Type B pancreatic cell (in vitro differentiated cells): Measurements from ENCODE around the gene ARSA. TPM values are rescaled to one million over a fixed set of nuclear protein-coding genes. Genes with fewer than 3 reads are reported as not detected.
A peak's percentile ranks its signal among the peaks of the same experiment; 100 is the strongest.

ENCODE experiments used
- DNase-seq: peaks from one replicate; pipeline ENCODE4 v3.0.0; 2021; ENCODE audit warnings: mixed read lengths; ENCODE audit not compliant: unreplicated experiment; ENCODE audit errors: extremely low spot score
- H3K27ac Mint-ChIP-seq: 2 replicates; pipeline ENCODE4 v1.8.0; 2021; ENCODE audit warnings: mild to moderate bottlenecking, mixed read lengths
- H3K27me3 Mint-ChIP-seq: 2 replicates; pipeline ENCODE4 v1.8.0; 2021; ENCODE audit warnings: mixed read lengths
- H3K36me3 Mint-ChIP-seq: 2 replicates; pipeline ENCODE4 v1.8.0; 2021; ENCODE audit warnings: mixed read lengths
- H3K4me1 Mint-ChIP-seq: one replicate; pipeline ENCODE4 v1.8.0; 2021; ENCODE audit warnings: mixed read lengths; ENCODE audit not compliant: unreplicated experiment
- H3K4me3 Mint-ChIP-seq: 2 replicates; pipeline ENCODE4 v1.8.0; 2021; ENCODE audit warnings: mild to moderate bottlenecking, mixed read lengths
- H3K9me3 Mint-ChIP-seq: 2 replicates; pipeline ENCODE4 v1.8.0; 2021; ENCODE audit warnings: mixed read lengths
- total RNA-seq: library from RNA; stranded (reverse); gene quantifications from 2 replicates; pipeline ENCODE4 v1.2.1, GENCODE V29; 2021; ENCODE audit warnings: low replicate concordance
- TF ChIP-seq, protein P1 (sequence below): fragments of 200-600 bp; sonication (generic); conservative IDR thresholded peaks from 2 replicates; pipeline ENCODE4 v1.5.0; 2021; ENCODE audit warnings: antibody characterized with exemption, mild to moderate bottlenecking

ARSA gene
- total RNA-seq, 1 donor from 2014 or later = 32.1 TPM

DNA sequence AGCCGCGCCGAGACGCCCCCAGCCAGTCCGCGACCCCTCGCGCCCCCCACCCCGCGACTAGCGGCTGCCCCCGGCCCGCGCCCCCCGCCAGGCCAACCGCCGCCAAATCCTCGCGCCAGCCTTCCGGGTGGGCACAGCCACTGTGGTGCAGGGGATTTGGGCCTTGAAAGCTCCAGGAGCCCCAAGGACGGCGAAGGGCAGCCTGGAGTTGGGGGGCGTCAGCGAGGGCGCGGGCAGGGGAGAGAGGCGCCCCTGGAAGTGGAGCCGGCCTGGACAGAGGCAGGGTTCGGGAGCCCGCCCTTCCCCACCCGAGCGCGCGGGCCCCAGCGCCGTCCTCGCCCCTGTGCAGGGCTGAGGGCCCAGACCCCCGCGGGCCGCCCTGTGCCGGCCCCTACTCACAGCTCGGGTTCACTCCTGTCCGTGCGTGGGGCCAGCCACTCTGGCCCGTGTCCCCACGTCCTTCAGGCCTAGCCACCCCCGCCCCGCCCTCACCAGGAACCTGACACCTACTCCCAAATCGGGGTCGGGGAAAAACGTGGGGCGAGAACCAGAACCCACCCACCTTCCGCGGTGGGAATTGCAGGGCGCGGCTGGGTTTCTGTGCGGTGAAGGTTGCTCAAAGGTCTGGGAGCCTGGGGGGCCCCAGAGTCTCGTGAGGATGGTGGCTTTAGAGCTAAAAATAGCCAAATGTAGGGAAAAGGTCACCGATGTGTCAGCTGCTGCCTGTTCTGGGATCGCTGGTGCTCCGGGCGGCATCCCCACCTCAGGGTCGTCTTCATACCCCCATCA lies 49.8 kb downstream of the ARSA start, which contains the start of gene CPT1B:
Gene CPT1B (minus strand): TSS at position 441 of the 789 bp plus-strand sequence. CDS start 512 bp downstream, outside the sequence.
- H3K27ac Mint-ChIP-seq = no peak within 1 kb of the TSS
- DNase-seq = no peak
- H3K36me3 Mint-ChIP-seq = peaks cover 3% of the 10 kb centered on the region
- TF ChIP-seq, protein P1, sequence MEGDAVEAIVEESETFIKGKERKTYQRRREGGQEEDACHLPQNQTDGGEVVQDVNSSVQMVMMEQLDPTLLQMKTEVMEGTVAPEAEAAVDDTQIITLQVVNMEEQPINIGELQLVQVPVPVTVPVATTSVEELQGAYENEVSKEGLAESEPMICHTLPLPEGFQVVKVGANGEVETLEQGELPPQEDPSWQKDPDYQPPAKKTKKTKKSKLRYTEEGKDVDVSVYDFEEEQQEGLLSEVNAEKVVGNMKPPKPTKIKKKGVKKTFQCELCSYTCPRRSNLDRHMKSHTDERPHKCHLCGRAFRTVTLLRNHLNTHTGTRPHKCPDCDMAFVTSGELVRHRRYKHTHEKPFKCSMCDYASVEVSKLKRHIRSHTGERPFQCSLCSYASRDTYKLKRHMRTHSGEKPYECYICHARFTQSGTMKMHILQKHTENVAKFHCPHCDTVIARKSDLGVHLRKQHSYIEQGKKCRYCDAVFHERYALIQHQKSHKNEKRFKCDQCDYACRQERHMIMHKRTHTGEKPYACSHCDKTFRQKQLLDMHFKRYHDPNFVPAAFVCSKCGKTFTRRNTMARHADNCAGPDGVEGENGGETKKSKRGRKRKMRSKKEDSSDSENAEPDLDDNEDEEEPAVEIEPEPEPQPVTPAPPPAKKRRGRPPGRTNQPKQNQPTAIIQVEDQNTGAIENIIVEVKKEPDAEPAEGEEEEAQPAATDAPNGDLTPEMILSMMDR = no peak
- peaks cover under 1% of the 10 kb centered on the region for H3K4me1 Mint-ChIP-seq
- H3K9me3 Mint-ChIP-seq = no peaks in the 10 kb centered on the region
- no peak within 1 kb of the TSS for H3K4me3 Mint-ChIP-seq
- no peaks in the 10 kb centered on the region for H3K27me3 Mint-ChIP-seq

DNA sequence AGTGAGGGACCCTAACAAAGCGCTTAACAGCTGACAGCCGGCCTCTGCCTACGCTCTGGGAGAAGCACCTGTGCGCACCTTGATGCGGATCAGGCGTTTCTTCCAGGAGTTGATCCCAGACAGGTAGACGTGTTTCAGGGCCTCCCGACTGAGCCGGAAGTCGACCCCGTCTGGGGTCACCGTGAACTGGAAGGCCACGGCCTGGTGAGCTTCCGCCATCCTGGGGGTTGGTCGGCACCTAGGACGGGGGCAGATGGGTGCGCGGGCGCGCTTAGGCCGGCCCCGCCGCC lies 50.3 kb downstream of the ARSA start:
- Mint-ChIP-seq H3K36me3 (peaks cover 3% of the 10 kb centered on the region), H3K4me3 (no peak overlapping the region), H3K4me1 (no peaks in the 10 kb centered on the region), H3K9me3 (no peaks in the 10 kb centered on the region), H3K27me3 (no peaks in the 10 kb centered on the region), H3K27ac (no peak overlapping the region)
- DNase-seq = no peak
- TF ChIP-seq, protein P1 = no peak

DNA sequence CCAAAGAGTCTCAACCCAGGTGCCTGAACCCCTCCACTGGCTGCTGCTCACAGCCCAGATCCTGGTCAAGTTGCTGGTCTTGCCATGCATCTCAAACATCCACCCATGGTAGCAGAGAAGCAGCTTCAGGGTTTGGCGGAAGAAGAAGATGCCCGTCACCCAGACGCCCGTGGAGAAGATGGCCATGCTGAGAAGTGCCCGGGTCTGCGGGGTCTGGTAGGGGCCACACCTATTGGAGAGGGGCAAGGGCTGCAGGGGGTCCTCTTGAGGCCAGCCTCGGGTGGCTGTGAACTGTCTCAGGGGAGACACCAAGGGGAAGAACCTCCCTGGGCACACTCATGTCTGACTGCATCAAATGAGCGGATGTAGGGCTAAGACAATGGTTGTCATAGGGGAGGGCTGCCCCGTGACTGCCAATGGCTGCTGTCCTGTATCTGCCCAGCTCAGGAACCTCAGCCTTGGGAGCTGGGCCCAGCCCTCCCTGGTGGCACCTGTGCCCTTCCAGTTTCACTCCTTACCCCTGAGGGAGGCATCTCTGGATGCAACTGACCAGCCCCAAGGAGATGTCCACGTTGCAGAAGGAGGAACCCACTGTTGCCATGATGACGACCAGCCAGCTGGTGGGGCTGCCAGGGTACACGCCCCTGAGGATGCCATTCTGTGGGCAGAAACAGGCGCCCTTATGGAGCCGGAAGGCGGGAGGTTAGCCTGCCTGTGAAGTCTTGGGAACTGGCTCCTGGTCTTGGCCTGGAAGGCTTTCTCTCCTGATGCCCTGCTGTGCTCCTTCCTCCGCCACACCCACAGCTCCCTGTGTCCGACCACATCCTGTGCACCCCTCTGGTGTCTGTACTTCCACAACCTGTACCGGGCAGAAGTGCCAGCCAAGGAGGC lies 50.9 kb downstream of the ARSA start:
- Mint-ChIP-seq H3K9me3 (no peaks in the 10 kb centered on the region), H3K27ac (no peak overlapping the region), H3K4me1 (no peaks in the 10 kb centered on the region), H3K4me3 (no peak overlapping the region), H3K27me3 (no peaks in the 10 kb centered on the region), H3K36me3 (peaks cover 3% of the 10 kb centered on the region)
- TF ChIP-seq, protein P1 = no peak
- DNase-seq = no peak

DNA sequence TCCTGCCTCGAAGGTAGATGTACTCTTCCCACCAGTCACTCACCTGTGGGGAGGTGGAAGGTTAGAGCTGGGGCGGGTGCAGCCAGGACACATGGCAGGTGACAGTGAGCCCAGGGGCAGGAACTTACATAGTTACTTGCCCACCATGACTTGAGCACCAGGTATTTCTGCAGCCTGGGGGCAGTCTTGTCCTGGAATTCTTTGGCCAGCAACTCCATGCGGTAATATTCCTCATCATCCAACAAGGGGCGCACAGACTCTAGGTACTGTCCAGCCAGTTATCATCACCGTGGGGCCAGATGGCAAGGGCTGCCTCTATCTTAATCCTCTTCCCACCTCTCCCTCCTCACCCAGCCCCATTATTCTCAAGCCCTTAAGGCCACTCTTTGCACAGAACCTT lies 51.9 kb downstream of the ARSA start:
- no peak overlapping the region for H3K4me3 Mint-ChIP-seq
- TF ChIP-seq, protein P1 = peak; percentile 59
- peaks cover 3% of the 10 kb centered on the region for H3K36me3 Mint-ChIP-seq
- H3K9me3 Mint-ChIP-seq = no peaks in the 10 kb centered on the region
- H3K27me3 Mint-ChIP-seq = no peaks in the 10 kb centered on the region
- no peaks in the 10 kb centered on the region for H3K4me1 Mint-ChIP-seq
- H3K27ac Mint-ChIP-seq = no peak overlapping the region
- DNase-seq = no peak

DNA sequence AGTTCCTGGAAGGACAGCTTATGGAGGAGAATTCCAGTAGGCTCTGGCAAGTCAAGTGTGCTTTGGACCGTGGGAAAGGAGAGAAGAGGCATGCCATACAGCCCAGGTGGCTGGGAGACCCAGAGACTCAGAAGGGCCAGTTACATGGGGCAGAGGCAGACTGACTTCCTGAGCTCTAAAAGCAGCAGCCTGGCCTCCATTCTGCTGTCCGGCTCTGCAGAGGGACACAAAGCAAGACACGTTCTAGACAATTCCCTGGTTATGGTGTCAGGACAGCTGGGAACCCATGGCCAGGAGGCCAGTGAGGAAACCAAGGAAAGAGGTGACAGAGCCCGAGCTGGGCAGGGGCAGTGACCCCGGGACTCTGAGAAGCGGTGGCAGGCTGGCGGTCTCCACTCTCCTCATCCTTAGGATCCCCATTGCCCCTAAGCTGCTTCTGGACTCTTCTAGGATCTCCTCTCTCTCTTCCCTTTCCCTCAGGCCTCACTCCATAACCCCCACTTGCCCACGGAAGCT lies 52.5 kb downstream of the ARSA start:
- Mint-ChIP-seq H3K4me1 (no peaks in the 10 kb centered on the region), H3K9me3 (no peaks in the 10 kb centered on the region), H3K27me3 (no peaks in the 10 kb centered on the region), H3K27ac (no peak overlapping the region), H3K4me3 (no peak overlapping the region), H3K36me3 (peaks cover 3% of the 10 kb centered on the region)
- TF ChIP-seq, protein P1 = no peak
- DNase-seq = no peak

Other genes with a start within 250 kb of the ARSA start
- gene SBF1, start 153.1 kb downstream of the ARSA start, total RNA-seq = 119 and 133 TPM in 2 replicates
- gene ADM2, start 146.6 kb downstream of the ARSA start, total RNA-seq = 2.6 and 10.2 TPM in 2 replicates
- 1.2 TPM in 1 of 2 replicates, not detected in the other for gene MIOX, start 141.3 kb downstream of the ARSA start, total RNA-seq
- 65.5 and 74.0 TPM in 2 replicates for gene LMF2, start 120.5 kb downstream of the ARSA start, total RNA-seq
- 60.0 and 75.2 TPM in 2 replicates for gene NCAPH2, start 119.9 kb downstream of the ARSA start, total RNA-seq
- 2.0 and 6.1 TPM in 2 replicates for gene SCO2, start 102.6 kb downstream of the ARSA start, total RNA-seq
- 5.8 and 6.1 TPM in 2 replicates for gene TYMP, start 98.1 kb downstream of the ARSA start, total RNA-seq
- 0.10 TPM in 1 of 2 replicates, not detected in the other for gene KLHDC7B, start 82.3 kb downstream of the ARSA start, total RNA-seq
- gene SYCE3, start 65.2 kb downstream of the ARSA start, total RNA-seq = not detected in 2 replicates
- gene CPT1B, start 49.7 kb downstream of the ARSA start, total RNA-seq = 68.4 and 94.5 TPM in 2 replicates
- gene CHKB, start 45.3 kb downstream of the ARSA start, total RNA-seq = 88.1 and 96.9 TPM in 2 replicates
- 13.0 and 16.5 TPM in 2 replicates for gene MAPK8IP2, start 27.4 kb downstream of the ARSA start, total RNA-seq
- gene SHANK3, start 44.7 kb upstream of the ARSA start, total RNA-seq = 6.8 and 13.1 TPM in 2 replicates
- 0.19 and 0.22 TPM in 2 replicates for gene ACR, start 110.1 kb upstream of the ARSA start, total RNA-seq
- 54.4 and 60.4 TPM in 2 replicates for gene RABL2B, start 155.5 kb upstream of the ARSA start, total RNA-seq